Measurements from ENCODE around the gene GALNTL6. TPM values are rescaled to one million over a fixed set of nuclear protein-coding genes. Genes with fewer than 3 reads are reported as not detected.

The GALNTL6 gene
- total RNA-seq, 3 donors from 2014 or later = not detected

DNA sequence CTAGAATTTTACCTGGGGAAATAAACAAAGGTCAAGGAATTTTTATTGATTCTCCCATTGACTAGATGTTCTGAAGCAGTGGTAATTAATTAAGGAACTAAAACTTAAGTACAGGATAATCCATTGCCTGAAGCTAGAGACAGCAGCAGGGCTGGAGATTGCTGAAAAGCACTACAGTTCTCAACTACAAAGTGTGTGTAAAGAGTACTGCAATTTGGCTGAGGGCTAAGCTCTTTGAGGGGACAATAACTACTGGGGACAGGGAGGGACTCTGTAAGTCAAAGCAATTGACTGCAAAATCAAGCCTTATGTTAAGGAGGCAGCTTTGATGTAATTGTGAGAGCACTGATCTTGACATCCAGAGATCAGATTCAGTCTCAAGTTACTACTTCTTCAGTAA, 260.4 kb downstream of the GALNTL6 start:
- Mint-ChIP-seq H3K27me3 (ENCODE audit: low read depth) (no peaks in the 10 kb centered on the region), H3K36me3 (ENCODE audit: insufficient read depth) (no peaks in the 10 kb centered on the region), H3K4me3 (no peak overlapping the region), H3K9me3 (peaks cover 8% of the 10 kb centered on the region), H3K4me1 (ENCODE audit: low read depth) (no peaks in the 10 kb centered on the region)
- DNase-seq (no peak), ATAC-seq (no peak)

DNA sequence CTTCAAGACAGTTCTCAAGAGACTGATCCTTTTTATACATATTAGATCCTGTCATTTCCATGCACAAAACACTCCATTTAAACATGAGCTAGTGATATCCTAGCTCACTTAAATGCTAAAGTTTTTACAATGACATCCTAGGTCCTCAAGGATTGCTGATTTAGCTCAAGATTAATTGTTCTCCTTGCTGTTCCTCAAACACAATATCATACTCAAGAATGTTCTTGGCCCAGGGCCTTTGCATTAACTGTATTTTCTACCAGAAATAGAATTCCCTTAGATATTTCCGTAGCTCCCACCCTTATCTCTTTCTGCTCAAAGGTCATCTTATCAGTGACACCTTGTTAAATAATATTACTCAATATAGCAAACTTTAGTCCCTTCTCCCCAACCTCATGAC, 270.1 kb downstream of the GALNTL6 start:
- no peak for ATAC-seq
- Mint-ChIP-seq H3K4me3 (no peak overlapping the region), H3K27me3 (ENCODE audit: low read depth) (no peaks in the 10 kb centered on the region), H3K4me1 (ENCODE audit: low read depth) (no peaks in the 10 kb centered on the region), H3K9me3 (peaks cover under 1% of the 10 kb centered on the region), H3K36me3 (ENCODE audit: insufficient read depth) (no peaks in the 10 kb centered on the region)
- no peak for DNase-seq

DNA sequence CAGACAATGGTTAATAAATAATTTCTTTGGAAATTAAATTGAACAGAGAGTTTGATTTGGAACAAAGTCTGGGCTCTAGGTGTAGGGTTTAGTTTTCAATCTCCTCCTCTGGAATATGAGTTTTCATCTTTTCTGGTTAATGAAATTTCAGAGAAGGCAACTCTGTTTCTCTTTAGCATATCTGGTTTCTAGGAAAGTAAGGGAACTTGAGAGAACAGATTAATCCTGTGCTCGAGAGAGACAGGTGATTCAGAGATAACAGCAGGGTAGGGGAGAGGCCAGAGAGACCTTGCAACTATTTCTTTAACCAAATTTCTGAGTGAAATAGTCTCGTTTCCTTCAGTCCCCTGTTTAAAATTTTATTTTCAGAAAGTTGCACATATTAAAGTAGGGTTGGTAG, 275.4 kb downstream of the GALNTL6 start:
- Mint-ChIP-seq H3K4me1 (ENCODE audit: low read depth) (no peaks in the 10 kb centered on the region), H3K9me3 (peaks cover 9% of the 10 kb centered on the region), H3K36me3 (ENCODE audit: insufficient read depth) (no peaks in the 10 kb centered on the region), H3K27me3 (ENCODE audit: low read depth) (no peaks in the 10 kb centered on the region), H3K4me3 (no peak overlapping the region)
- DNase-seq (no peak), ATAC-seq (no peak)

DNA sequence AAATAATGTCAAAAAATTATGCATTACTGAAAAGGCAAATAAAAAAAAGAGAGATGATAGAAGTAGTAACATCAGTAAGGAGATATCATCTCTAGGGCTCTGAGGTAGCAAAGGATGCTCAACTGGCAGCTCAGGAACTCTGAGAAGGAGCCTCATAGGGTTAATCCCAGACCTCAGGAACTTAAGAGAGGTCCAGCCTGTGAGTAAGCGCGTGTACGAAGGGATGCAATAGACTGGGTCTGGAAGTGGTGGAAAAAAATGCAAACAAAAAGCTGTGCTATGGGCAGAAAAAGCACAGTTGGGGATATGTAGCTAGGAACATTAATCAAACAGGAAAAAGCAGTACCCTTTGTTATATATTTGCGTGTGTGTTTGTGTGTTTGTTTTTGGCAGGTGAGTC, 282.0 kb downstream of the GALNTL6 start:
- ATAC-seq = no peak
- Mint-ChIP-seq H3K9me3 (peaks cover 19% of the 10 kb centered on the region), H3K36me3 (ENCODE audit: insufficient read depth) (no peaks in the 10 kb centered on the region), H3K27me3 (ENCODE audit: low read depth) (no peaks in the 10 kb centered on the region), H3K4me1 (ENCODE audit: low read depth) (no peaks in the 10 kb centered on the region), H3K4me3 (no peak overlapping the region)
- no peak for DNase-seq

DNA sequence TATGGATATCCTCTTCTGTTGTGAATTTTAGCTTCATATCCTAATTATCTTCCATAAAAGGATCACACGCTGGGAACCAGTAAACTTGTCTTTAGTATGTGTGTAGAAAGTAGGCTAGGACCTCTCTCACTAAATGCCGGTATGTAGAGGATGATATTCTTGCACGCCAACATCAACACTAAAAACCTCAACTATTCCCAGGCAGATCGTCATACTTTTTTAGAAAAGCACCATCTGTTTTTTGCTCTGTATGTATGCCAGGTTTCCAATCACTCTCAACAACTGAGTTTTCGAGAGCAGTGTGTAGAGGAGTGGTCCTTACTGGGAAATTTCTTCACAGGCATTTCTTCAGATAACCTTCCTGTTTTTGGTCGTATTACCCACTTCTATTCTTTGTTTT, 283.6 kb downstream of the GALNTL6 start:
- Mint-ChIP-seq H3K36me3 (ENCODE audit: insufficient read depth) (no peaks in the 10 kb centered on the region), H3K4me3 (no peak overlapping the region), H3K27me3 (ENCODE audit: low read depth) (no peaks in the 10 kb centered on the region), H3K9me3 (peaks cover 19% of the 10 kb centered on the region), H3K4me1 (ENCODE audit: low read depth) (no peaks in the 10 kb centered on the region)
- ATAC-seq = no peak
- DNase-seq = no peak

DNA sequence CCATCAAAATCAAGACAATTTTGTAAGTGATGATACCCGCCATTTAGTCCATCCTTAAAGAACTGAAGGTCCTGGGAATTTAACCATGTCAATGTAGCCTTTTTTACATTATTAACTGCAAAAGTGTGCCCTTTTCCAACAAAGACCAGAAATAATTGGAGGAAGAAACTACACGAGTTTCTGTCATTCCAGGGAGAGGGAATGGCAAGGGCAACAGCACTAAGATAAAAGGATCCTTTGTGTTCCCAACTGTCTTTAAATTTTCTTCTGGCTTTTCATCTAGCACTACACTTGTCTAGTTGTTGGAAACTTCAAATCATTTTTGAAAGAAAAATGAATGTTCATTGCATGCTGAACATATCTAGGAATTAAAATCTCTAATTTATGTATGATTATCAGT, 286.2 kb downstream of the GALNTL6 start:
- H3K4me3 Mint-ChIP-seq = no peak overlapping the region
- no peaks in the 10 kb centered on the region for H3K36me3 Mint-ChIP-seq (ENCODE audit: insufficient read depth)
- no peaks in the 10 kb centered on the region for H3K4me1 Mint-ChIP-seq (ENCODE audit: low read depth)
- DNase-seq (no peak), ATAC-seq (no peak)
- H3K9me3 Mint-ChIP-seq = peaks cover 22% of the 10 kb centered on the region
- H3K27me3 Mint-ChIP-seq (ENCODE audit: low read depth) = no peaks in the 10 kb centered on the region

DNA sequence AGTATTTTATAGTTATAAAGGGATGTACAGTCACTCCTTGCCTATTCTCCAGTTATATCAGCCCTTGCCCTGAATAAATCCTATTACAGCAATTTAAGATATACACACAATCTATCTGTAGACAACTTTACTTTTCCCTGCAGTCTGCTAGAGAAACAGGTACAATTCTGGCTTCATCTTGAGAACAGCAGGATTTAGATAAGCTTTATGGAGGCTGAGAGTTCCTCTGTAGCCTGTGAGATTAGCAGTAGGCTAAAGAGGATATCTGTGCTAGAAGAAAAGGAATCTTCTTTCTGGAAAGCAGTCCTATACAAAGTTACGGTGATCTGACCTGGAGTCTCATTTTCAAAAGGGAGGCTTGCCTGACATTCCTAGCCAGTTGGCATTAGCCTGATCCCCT, 290.3 kb downstream of the GALNTL6 start:
- H3K4me3 Mint-ChIP-seq = no peak overlapping the region
- no peaks in the 10 kb centered on the region for H3K4me1 Mint-ChIP-seq (ENCODE audit: low read depth)
- no peak for ATAC-seq
- peaks cover 16% of the 10 kb centered on the region for H3K9me3 Mint-ChIP-seq
- H3K27me3 Mint-ChIP-seq (ENCODE audit: low read depth) = no peaks in the 10 kb centered on the region
- no peaks in the 10 kb centered on the region for H3K36me3 Mint-ChIP-seq (ENCODE audit: insufficient read depth)
- no peak for DNase-seq

DNA sequence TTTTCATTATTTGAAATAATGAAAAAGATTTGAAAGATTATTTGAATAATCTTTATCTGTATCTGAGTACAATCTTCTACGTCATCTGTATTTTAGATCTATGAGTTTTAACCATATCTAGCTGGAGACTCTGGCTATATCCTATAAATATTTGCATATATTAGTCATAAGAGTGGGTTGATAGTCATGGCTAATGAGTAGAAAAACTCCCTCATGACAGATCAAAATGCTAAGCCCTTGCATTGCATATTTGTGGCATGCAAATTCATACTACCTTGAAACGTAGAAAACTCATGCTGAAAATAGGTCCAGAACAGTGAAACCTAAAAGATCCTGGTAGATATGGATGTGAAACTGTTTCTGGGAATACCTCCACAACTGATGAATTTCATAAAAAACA, 291.3 kb downstream of the GALNTL6 start:
- no peak for DNase-seq
- no peaks in the 10 kb centered on the region for H3K4me1 Mint-ChIP-seq (ENCODE audit: low read depth)
- H3K27me3 Mint-ChIP-seq (ENCODE audit: low read depth) = no peaks in the 10 kb centered on the region
- no peak overlapping the region for H3K4me3 Mint-ChIP-seq
- no peak for ATAC-seq
- H3K36me3 Mint-ChIP-seq (ENCODE audit: insufficient read depth) = no peaks in the 10 kb centered on the region
- H3K9me3 Mint-ChIP-seq = peaks cover 13% of the 10 kb centered on the region

DNA sequence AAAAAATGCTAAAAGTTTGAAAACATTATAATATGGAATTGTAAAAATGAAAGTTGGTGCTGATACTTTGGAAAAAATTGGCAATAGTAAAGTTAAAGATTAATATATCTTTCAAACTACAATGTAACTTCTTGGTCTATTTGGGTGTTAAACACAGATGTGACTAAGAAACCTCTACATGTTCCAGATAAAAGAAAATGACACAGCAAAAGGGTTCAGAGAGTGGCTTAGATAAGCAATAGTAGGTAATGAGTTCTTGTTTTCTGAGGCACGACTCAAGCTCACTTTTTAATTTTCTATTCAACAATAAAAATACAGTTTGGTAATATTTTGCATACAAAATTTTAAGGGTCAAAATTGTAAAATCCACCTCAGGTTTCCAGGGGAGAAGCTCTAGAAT, 292.7 kb downstream of the GALNTL6 start:
- no peaks in the 10 kb centered on the region for H3K4me1 Mint-ChIP-seq (ENCODE audit: low read depth)
- H3K9me3 Mint-ChIP-seq = peaks cover 10% of the 10 kb centered on the region
- DNase-seq (no peak), ATAC-seq (no peak)
- no peaks in the 10 kb centered on the region for H3K36me3 Mint-ChIP-seq (ENCODE audit: insufficient read depth)
- H3K4me3 Mint-ChIP-seq = no peak overlapping the region
- H3K27me3 Mint-ChIP-seq (ENCODE audit: low read depth) = no peaks in the 10 kb centered on the region

DNA sequence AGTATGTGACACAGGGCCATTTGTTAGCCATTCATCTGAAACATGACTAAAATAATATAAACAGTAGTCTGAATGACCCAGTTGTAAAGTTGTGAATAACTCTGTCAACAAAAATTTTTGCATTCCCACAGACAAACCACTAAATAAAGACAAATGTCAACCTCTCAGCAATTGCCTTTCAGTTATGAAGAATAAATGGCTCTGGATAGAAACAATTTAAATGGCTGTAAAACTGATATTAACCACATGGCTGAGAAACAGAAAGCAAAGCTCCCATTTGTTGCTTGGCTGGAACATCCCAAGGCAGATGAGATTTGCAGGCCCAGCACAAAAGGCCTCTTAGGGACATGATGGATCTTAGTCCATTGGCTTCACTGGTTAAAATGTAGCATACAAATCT, 296.3 kb downstream of the GALNTL6 start:
- no peak for ATAC-seq
- DNase-seq = no peak
- no peak overlapping the region for H3K4me3 Mint-ChIP-seq
- H3K4me1 Mint-ChIP-seq (ENCODE audit: low read depth) = no peaks in the 10 kb centered on the region
- peaks cover 3% of the 10 kb centered on the region for H3K9me3 Mint-ChIP-seq
- no peaks in the 10 kb centered on the region for H3K27me3 Mint-ChIP-seq (ENCODE audit: low read depth)
- no peaks in the 10 kb centered on the region for H3K36me3 Mint-ChIP-seq (ENCODE audit: insufficient read depth)

DNA sequence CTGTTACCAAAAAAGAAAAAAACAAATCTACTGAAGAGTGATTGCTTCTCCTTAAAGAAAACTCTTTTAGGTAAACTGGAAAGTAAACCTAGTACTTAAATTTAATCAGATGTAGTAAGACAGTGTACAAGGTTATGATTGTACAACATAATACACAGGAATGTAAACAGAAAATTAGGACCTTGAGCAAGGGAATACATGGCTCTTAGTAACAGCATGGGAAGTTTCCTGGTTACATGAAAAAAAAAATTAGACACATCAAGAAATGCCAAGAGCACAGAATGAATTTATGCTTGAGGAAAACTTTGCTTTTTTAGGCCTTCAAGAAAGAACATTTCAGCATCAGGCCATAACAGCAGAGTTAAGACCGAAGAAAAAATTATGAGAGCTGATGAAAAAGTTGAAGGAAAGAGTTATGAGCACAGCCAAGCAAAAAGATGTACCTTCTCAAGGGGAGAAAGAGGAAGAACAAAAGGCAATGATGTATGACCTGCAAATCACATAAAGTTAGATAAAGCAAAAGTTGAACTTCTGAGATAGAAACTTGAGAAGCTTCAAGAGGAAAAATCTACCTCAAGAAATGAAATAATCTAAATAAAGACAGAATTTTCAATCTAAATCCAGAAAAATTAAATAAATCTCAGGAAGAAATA, 311.6 kb downstream of the GALNTL6 start:
- Mint-ChIP-seq H3K36me3 (ENCODE audit: insufficient read depth) (no peaks in the 10 kb centered on the region), H3K27me3 (ENCODE audit: low read depth) (no peaks in the 10 kb centered on the region), H3K4me1 (ENCODE audit: low read depth) (no peaks in the 10 kb centered on the region), H3K9me3 (peaks cover 5% of the 10 kb centered on the region), H3K4me3 (no peak overlapping the region)
- ATAC-seq (no peak), DNase-seq (no peak)

DNA sequence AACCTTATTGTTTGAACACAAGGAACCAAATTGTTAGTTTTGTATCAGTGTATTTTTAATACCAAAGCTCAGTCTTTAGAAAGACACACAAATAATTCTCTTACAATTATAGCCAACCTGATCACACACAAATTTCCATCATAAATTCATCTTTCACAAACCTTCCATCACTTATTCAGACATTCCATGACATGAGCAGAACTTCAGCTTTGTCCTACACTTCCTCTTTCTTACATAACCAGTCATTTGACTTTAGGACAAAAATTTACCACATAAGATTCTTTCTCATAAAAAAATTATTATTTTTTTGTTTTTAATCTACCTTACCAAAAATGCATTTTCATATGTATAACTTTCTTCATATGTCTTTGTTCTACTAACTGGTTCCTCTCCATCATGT, 312.2 kb downstream of the GALNTL6 start:
- Mint-ChIP-seq H3K9me3 (peaks cover 5% of the 10 kb centered on the region), H3K4me1 (ENCODE audit: low read depth) (no peaks in the 10 kb centered on the region), H3K27me3 (ENCODE audit: low read depth) (no peaks in the 10 kb centered on the region), H3K4me3 (no peak overlapping the region), H3K36me3 (ENCODE audit: insufficient read depth) (no peaks in the 10 kb centered on the region)
- DNase-seq (no peak), ATAC-seq (no peak)

DNA sequence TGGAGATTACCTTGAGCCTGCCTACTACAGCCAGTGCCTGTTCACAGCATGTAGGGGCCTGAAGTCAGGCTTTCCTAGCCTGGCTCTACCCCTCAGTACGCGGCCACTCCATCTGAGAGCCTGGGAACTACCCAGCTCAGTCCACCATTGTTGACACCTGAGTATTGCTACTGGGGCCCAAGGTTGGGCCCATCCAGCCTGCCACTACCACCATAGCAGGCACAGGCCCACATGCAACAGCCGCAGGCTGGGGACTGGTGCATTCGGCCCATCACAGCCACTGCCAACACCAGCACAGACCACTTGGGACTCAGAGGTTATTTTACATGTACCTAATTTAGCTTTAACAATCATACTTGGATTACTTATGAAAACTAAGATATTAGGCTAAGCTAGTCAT, 314.0 kb downstream of the GALNTL6 start:
- H3K4me3 Mint-ChIP-seq = no peak overlapping the region
- H3K9me3 Mint-ChIP-seq = peaks cover 5% of the 10 kb centered on the region
- H3K36me3 Mint-ChIP-seq (ENCODE audit: insufficient read depth) = no peaks in the 10 kb centered on the region
- ATAC-seq (no peak), DNase-seq (no peak)
- H3K4me1 Mint-ChIP-seq (ENCODE audit: low read depth) = no peaks in the 10 kb centered on the region
- H3K27me3 Mint-ChIP-seq (ENCODE audit: low read depth) = no peaks in the 10 kb centered on the region

DNA sequence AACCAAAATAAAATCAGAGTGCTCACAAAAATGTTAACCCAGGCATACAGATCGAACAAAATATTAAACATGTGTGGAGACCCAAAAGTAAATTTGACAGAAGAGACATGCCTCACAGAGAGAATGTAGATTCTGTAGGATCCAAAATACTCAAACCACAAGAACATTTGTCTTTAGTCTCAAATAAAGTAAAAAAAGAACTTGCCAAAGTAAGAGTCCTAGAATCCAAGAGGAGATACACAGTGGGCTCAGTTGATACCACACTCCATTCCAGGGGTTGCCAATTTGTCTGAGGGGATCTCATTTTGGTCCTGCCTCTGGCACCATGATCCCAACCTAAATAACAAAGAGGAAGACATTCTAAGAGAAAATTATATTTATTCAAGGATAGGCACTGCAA, 316.4 kb downstream of the GALNTL6 start:
- ATAC-seq = no peak
- peaks cover 5% of the 10 kb centered on the region for H3K9me3 Mint-ChIP-seq
- H3K36me3 Mint-ChIP-seq (ENCODE audit: insufficient read depth) = no peaks in the 10 kb centered on the region

DNA sequence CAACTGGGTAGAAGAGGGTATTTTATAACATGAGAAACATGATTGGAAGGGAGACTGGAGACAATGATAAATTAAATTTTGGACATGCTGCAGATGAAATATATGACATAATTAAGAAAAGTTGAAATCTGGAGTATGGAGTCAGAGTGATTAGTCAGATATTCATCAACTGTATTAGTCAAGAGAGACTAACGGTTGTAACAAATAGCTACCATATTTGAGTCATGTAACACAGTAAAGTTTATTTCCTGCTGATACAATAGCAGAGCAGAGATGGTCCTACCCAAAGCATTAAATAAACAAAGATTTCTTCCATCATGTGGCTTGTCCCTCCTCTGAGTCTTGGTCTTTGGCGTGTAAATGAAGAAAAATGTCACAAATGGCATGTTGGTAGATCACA, 321.3 kb downstream of the GALNTL6 start:
- ATAC-seq (no peak), DNase-seq (no peak)
- H3K27me3 Mint-ChIP-seq (ENCODE audit: low read depth) = no peaks in the 10 kb centered on the region
- H3K9me3 Mint-ChIP-seq = peaks cover 3% of the 10 kb centered on the region
- H3K36me3 Mint-ChIP-seq (ENCODE audit: insufficient read depth) = no peaks in the 10 kb centered on the region
- H3K4me1 Mint-ChIP-seq (ENCODE audit: low read depth) = no peaks in the 10 kb centered on the region
- no peak overlapping the region for H3K4me3 Mint-ChIP-seq

More for the DNA sequence above, 316.4 kb downstream of the GALNTL6 start:
- DNase-seq = no peak
- no peaks in the 10 kb centered on the region for H3K27me3 Mint-ChIP-seq (ENCODE audit: low read depth)
- no peaks in the 10 kb centered on the region for H3K4me1 Mint-ChIP-seq (ENCODE audit: low read depth)
- no peak overlapping the region for H3K4me3 Mint-ChIP-seq

DNA sequence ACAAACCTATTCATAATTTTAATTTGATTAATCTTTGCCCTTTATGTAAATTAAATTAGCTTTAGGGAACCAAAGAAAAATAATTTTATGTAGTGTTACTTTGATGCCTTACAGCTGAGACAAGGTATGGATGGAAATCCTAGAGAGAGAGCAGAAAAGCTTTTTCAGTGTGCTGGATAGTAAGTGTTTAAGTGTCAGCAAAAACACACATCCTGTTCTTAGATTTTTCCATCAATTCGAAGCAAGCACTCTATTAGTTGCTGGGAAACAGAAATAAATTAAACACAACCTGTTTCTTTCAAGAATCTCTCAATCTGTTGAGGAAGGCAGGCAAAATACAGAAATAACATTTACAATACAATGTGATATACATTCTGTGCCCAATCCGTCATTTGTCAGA, 327.8 kb downstream of the GALNTL6 start:
- H3K9me3 Mint-ChIP-seq = peaks cover 12% of the 10 kb centered on the region
- no peak overlapping the region for H3K4me3 Mint-ChIP-seq
- ATAC-seq (no peak), DNase-seq (no peak)
- no peaks in the 10 kb centered on the region for H3K4me1 Mint-ChIP-seq (ENCODE audit: low read depth)
- no peaks in the 10 kb centered on the region for H3K36me3 Mint-ChIP-seq (ENCODE audit: insufficient read depth)
- H3K27me3 Mint-ChIP-seq (ENCODE audit: low read depth) = no peaks in the 10 kb centered on the region

Data from activated T-cell treated with anti-CD3 and anti-CD28 coated beads, Interleukin-2, amount 50 U/mL, for 4 hours (primary cell).